H1 (cell line): Measurements from ENCODE around the gene KIAA1328.

Experiments used
- CTCF ChIP-seq, 3 experiments: IDR thresholded peaks; 1 replicate in 2 of 3; 2 replicates in 1 of 3; pipeline versions ENCODE4 v1.5.1 to v1.6.1; 2011; ENCODE audit warnings: low read length in 3 of 3, mild to moderate bottlenecking in 3 of 3, inconsistent platforms in 2 of 3, low read depth in 1 of 3, moderate library complexity in 1 of 3; ENCODE audit not compliant: insufficient read depth in 1 of 3; ENCODE audit errors: control extremely low read depth in 1 of 3
- EZH2 ChIP-seq: fragments of 200-600 bp; sonication (generic); IDR thresholded peaks from 2 replicates; pipeline ENCODE4 v1.7.1; 2012; ENCODE audit warnings: low read depth, mild to moderate bottlenecking, moderate library complexity, low read length, inconsistent platforms; ENCODE audit not compliant: severe bottlenecking
- POLR2A ChIP-seq, 2 experiments: IDR thresholded peaks; 1 replicate in 1 of 2; 2 replicates in 1 of 2; pipeline ENCODE4 v1.6.1; 2011; ENCODE audit warnings: low read depth in 2 of 2, low read length in 2 of 2, mild to moderate bottlenecking in 2 of 2; ENCODE audit errors: control extremely low read depth in 1 of 2
- RXRA ChIP-seq: IDR thresholded peaks from 2 replicates; pipeline ENCODE4 v1.6.1; 2011; ENCODE audit warnings: low read depth, mild to moderate bottlenecking, low read length, moderate library complexity; ENCODE audit not compliant: insufficient read depth

- no peak for TF ChIP-seq EZH2
- no peak for TF ChIP-seq CTCF (IDR thresholded peaks at IDR 0.05; ENCODE audit: control extremely low read depth in 1 of 3, insufficient read depth in 1 of 3, low read depth in 1 of 3, low read length in 3 of 3)
- no peak for TF ChIP-seq RXRA
- TF ChIP-seq POLR2A (IDR thresholded peaks at IDR 0.05; ENCODE audit: control extremely low read depth in 1 of 2, low read depth in 2 of 2, low read length in 2 of 2) = no peak
Observed at GRCh38 chr18:36798738-36799473, 30.0 kb upstream of the KIAA1328 start.
